GM19463 (cell line): ENCODE measurements around the gene ACAD11.

Source experiments
- ATAC-seq: cut with Tn5 transposase; IDR thresholded peaks from one replicate; pipeline ENCODE4 v1.9.1; 2021; ENCODE audit warnings: mild to moderate bottlenecking, moderate library complexity; ENCODE audit not compliant: unreplicated experiment

The ACAD11 gene

GRCh38 chr3:132513057-132513456, 146.6 kb downstream of the ACAD11 start:
- ATAC-seq, result no peak

GRCh38 chr3:132509506-132509905, 150.1 kb downstream of the ACAD11 start:
- no peak for ATAC-seq

- ATAC-seq, result no peak
These were observed 150.5 kb downstream of the ACAD11 start for GRCh38 chr3:132509096-132509495.
